ENCODE measurements around the gene GPR65. TPM values are rescaled to one million over a fixed set of nuclear protein-coding genes. Genes with fewer than 3 reads are reported as not detected.

Gene GPR65
- total RNA-seq, 1 donor from 2014 or later, result not detected

GRCh38 chr14:88043529-88044443 lies 38.9 kb downstream of the GPR65 start:
- DNase-seq, result no peak

- no peak for DNase-seq
These were observed 39.5 kb downstream of the GPR65 start for GRCh38 chr14:88044444-88044758.

GRCh38 chr14:88044776-88045446 lies 40.0 kb downstream of the GPR65 start:
- DNase-seq, result no peak

- no peak for DNase-seq
These were observed 40.8 kb downstream of the GPR65 start for GRCh38 chr14:88045705-88046104.

GRCh38 chr14:88048351-88048750 lies 43.4 kb downstream of the GPR65 start:
- no peak for DNase-seq

- no peak for DNase-seq
These were observed 44.3 kb downstream of the GPR65 start for GRCh38 chr14:88049266-88049665.

- DNase-seq, result no peak
These were observed 45.0 kb downstream of the GPR65 start for GRCh38 chr14:88049936-88050335.

GRCh38 chr14:88060576-88060975 lies 55.6 kb downstream of the GPR65 start:
- DNase-seq, result no peak

GRCh38 chr14:88063811-88064210 lies 58.9 kb downstream of the GPR65 start:
- no peak for DNase-seq

Other genes starting within 250 kb of the GPR65 start
- 12.7 and 16.8 TPM in 2 replicates for gene GALC, start 12.0 kb upstream of the GPR65 start, total RNA-seq

Data from dermis blood vessel endothelial cell (primary cell).